ENCODE results near the gene UPB1.

GRCh38 chr22:24514241-24515026 is 19.3 kb downstream of the UPB1 start:
- TF ChIP-seq CTCF (IDR thresholded peaks at IDR 0.05) = no peak
- TF ChIP-seq POLR2A (IDR thresholded peaks at IDR 0.05) = no peak

All from breast epithelium (tissue), 3 donors.